Smooth muscle cell of the coronary artery (primary cell): Measurements from ENCODE around the gene RAB12. TPM values are rescaled to one million over a fixed set of nuclear protein-coding genes. Genes with fewer than 3 reads are reported as not detected.

ENCODE experiments used
- total RNA-seq: library from RNA; depleted of rRNA; stranded (reverse); fragments of >200 nt; gene quantifications from 2 replicates; pipeline ENCODE4 v1.2.3, GENCODE V29; 2014; ENCODE audit warnings: low replicate concordance

Gene RAB12, protein sequence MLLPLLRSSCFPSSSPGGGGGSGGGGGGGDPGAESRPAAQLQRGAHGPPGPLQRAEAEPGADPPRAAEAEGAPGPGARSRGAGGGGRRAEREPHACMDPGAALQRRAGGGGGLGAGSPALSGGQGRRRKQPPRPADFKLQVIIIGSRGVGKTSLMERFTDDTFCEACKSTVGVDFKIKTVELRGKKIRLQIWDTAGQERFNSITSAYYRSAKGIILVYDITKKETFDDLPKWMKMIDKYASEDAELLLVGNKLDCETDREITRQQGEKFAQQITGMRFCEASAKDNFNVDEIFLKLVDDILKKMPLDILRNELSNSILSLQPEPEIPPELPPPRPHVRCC
- total RNA-seq: 44.5 and 49.5 TPM in 2 replicates

GRCh38 chr18:8608795-8609658 lies at the start of gene RAB12:
RAB12 (plus strand) TSS chr18:8609437; CDS start chr18:8609440, 3 bp downstream.

Other genes starting within 250 kb of the RAB12 start
- 26.7 and 68.1 TPM in 2 replicates for gene MTCL1, start 96.1 kb downstream of the RAB12 start, total RNA-seq